ENCODE data around the gene FUT7.

Gene FUT7

GRCh38 chr9:137038916-137039315 is 7.0 kb upstream of the FUT7 start:
- H3K4me1 ChIP-seq (ENCODE audit: insufficient read depth, low read length, severe bottlenecking): no peaks in the 10 kb centered on the region
- H2AFZ ChIP-seq (ENCODE audit: low read length): no peak overlapping the region
- no peaks in the 10 kb centered on the region for H3K9me3 ChIP-seq (ENCODE audit: low read length)
- H3K27ac ChIP-seq (ENCODE audit: low read depth, low read length, poor library complexity, severe bottlenecking): no peak overlapping the region
- no peaks in the 10 kb centered on the region for H4K20me1 ChIP-seq (ENCODE audit: insufficient read depth, low read length)
- no peaks in the 10 kb centered on the region for H3K9me2 ChIP-seq (ENCODE audit: low read depth, low read length)
- H3F3A ChIP-seq (ENCODE audit: insufficient read depth, low read length): no peaks in the 10 kb centered on the region
- H3K79me2 ChIP-seq (ENCODE audit: insufficient read depth, low read length): no peaks in the 10 kb centered on the region
- H3K4me3 ChIP-seq (ENCODE audit: low read depth, low read length, poor library complexity, severe bottlenecking): no peak overlapping the region
- H3K9ac ChIP-seq (ENCODE audit: low read length): no peak overlapping the region
- no peaks in the 10 kb centered on the region for H3K36me3 ChIP-seq (ENCODE audit: insufficient read depth, low read length)
- no peak for TF ChIP-seq EZH2 (IDR thresholded peaks at IDR 0.05; ENCODE audit: borderline replicate concordance, low read length)
- no peak for TF ChIP-seq CTCF (IDR thresholded peaks at IDR 0.05; ENCODE audit: low read length)
- H3K27me3 ChIP-seq (ENCODE audit: insufficient read depth, low read length): peaks cover 16% of the 10 kb centered on the region; the same call in 1 of the 2 replicates
- no peak overlapping the region for H3K4me2 ChIP-seq (ENCODE audit: low read length)

GRCh38 chr9:137037483-137037882 is 5.6 kb upstream of the FUT7 start:
- no peak overlapping the region for H3K9ac ChIP-seq (ENCODE audit: low read length)
- H3K79me2 ChIP-seq (ENCODE audit: insufficient read depth, low read length): no peaks in the 10 kb centered on the region
- H3K27me3 ChIP-seq (ENCODE audit: insufficient read depth, low read length): peaks cover 11% of the 10 kb centered on the region; the same call in 1 of the 2 replicates
- no peak overlapping the region for H3K27ac ChIP-seq (ENCODE audit: low read depth, low read length, poor library complexity, severe bottlenecking)
- H3K4me2 ChIP-seq (ENCODE audit: low read length): no peak overlapping the region
- no peak overlapping the region for H2AFZ ChIP-seq (ENCODE audit: low read length)
- no peak overlapping the region for H3K4me3 ChIP-seq (ENCODE audit: low read depth, low read length, poor library complexity, severe bottlenecking)
- no peaks in the 10 kb centered on the region for H3K9me3 ChIP-seq (ENCODE audit: low read length)
- H3F3A ChIP-seq (ENCODE audit: insufficient read depth, low read length): no peaks in the 10 kb centered on the region
- no peaks in the 10 kb centered on the region for H4K20me1 ChIP-seq (ENCODE audit: insufficient read depth, low read length)
- TF ChIP-seq CTCF (IDR thresholded peaks at IDR 0.05; ENCODE audit: low read length) (no peak), EZH2 (IDR thresholded peaks at IDR 0.05; ENCODE audit: borderline replicate concordance, low read length) (no peak)
- no peaks in the 10 kb centered on the region for H3K4me1 ChIP-seq (ENCODE audit: insufficient read depth, low read length, severe bottlenecking)
- no peaks in the 10 kb centered on the region for H3K36me3 ChIP-seq (ENCODE audit: insufficient read depth, low read length)
- no peaks in the 10 kb centered on the region for H3K9me2 ChIP-seq (ENCODE audit: low read depth, low read length)

GRCh38 chr9:137037035-137037434 is 5.1 kb upstream of the FUT7 start:
- H3K27me3 ChIP-seq (ENCODE audit: insufficient read depth, low read length): peaks cover 11% of the 10 kb centered on the region; the same call in 1 of the 2 replicates
- H4K20me1 ChIP-seq (ENCODE audit: insufficient read depth, low read length): no peaks in the 10 kb centered on the region
- no peak overlapping the region for H3K4me3 ChIP-seq (ENCODE audit: low read depth, low read length, poor library complexity, severe bottlenecking)
- H3K9me2 ChIP-seq (ENCODE audit: low read depth, low read length): no peaks in the 10 kb centered on the region
- H3K36me3 ChIP-seq (ENCODE audit: insufficient read depth, low read length): no peaks in the 10 kb centered on the region
- no peaks in the 10 kb centered on the region for H3K9me3 ChIP-seq (ENCODE audit: low read length)
- no peak for TF ChIP-seq EZH2 (IDR thresholded peaks at IDR 0.05; ENCODE audit: borderline replicate concordance, low read length)
- TF ChIP-seq CTCF (IDR thresholded peaks at IDR 0.05; ENCODE audit: low read length): no peak
- no peak overlapping the region for H3K27ac ChIP-seq (ENCODE audit: low read depth, low read length, poor library complexity, severe bottlenecking)
- H3F3A ChIP-seq (ENCODE audit: insufficient read depth, low read length): no peaks in the 10 kb centered on the region
- no peak overlapping the region for H2AFZ ChIP-seq (ENCODE audit: low read length)
- no peak overlapping the region for H3K4me2 ChIP-seq (ENCODE audit: low read length)
- H3K4me1 ChIP-seq (ENCODE audit: insufficient read depth, low read length, severe bottlenecking): no peaks in the 10 kb centered on the region
- no peaks in the 10 kb centered on the region for H3K79me2 ChIP-seq (ENCODE audit: insufficient read depth, low read length)
- H3K9ac ChIP-seq (ENCODE audit: low read length): no peak overlapping the region
